ENCODE data around the gene APOB.

Gene APOB

GRCh38 chr2:21005111-21005699 is 38.7 kb downstream of the APOB start:
- DNase-seq (ENCODE audit: low read depth) = no peak

GRCh38 chr2:21004181-21004572 is 39.7 kb downstream of the APOB start:
- DNase-seq (ENCODE audit: low read depth) = no peak

GRCh38 chr2:21003572-21004180 is 40.2 kb downstream of the APOB start:
- DNase-seq (ENCODE audit: low read depth) = no peak

- no peak for DNase-seq (ENCODE audit: low read depth)
Observed at GRCh38 chr2:21002814-21003192, 41.1 kb downstream of the APOB start.

GRCh38 chr2:21001988-21002813 is 41.7 kb downstream of the APOB start:
- no peak for DNase-seq (ENCODE audit: low read depth)

DNA sequence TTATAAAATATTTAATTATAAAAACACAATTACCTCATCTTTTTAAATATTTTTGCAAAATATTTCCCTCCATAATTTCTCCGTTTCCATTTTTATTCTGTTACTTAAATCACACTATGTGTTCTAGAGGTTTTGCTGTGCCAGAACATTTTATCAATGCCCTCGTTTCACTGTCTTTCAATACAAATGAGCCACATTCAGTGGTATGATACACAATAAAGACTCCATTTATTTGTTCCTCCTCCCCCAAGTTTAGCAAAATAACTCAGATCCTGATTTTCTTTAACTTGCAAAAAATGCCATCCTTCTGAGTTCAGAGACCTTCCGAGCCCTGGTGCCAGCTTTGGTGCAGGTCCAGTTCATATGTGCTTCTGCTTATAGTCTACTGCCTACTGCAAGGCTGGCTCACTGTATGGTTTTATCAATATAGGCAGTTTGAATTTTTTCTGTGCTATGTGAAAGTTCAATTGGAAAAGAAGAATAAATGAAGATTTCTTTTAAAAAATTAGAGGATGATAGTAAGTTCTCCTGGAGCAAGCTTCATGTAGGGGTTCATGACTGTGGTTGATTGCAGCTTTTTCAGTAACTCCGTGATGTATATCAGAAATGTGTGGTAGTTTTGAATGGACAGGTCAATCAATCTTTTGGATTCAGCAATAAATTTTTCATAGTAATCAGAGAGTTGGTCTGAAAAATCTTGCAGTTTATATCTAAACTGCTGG is 42.5 kb downstream of the APOB start:
- no peak for DNase-seq (ENCODE audit: low read depth)

- DNase-seq (ENCODE audit: low read depth) = no peak
Observed at GRCh38 chr2:20999906-21000645, 43.8 kb downstream of the APOB start.

DNA sequence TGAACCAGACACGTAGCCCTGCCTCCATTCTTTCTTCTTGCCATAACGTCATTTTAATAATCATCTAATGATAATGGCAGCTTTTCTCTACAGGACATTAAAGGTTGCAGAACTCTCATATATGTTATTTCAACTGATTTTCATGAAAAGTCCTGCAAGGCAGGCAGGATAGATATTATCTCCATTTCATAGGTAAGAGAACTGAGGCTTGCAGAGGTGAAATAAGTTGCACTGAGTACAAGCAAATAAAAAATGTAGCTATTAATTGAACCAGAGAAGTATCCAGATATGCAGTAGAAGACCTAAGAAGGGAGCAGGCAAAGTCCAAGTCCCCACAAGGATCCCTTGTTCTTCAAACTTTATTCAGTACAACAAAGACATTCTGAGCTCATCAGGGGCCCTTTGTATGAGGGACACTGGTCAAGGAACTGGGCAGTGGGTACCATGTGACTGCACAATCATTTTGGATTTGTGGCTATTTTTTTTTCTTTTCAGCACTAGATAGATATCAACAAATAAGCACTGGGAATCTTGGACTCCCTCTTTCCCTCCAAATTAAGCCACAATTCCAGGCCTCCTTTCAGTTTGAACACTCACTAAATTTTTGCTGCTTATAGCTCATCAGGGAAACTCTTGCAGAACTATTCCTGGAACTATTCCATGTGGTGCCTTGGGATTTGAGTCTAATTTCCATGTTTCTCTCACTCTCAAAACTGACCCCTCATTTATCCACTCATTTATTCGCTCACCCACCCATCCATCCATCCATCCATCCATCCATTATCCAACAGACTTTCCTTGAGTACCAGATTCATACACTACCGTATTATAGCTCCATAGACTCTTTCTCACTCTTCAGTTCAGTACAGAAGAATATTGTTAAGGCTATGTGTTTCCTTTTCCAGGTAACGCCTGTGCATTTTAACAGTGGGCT is 44.6 kb downstream of the APOB start:
- DNase-seq (ENCODE audit: low read depth) = no peak

GRCh38 chr2:20997953-20998722 is 45.7 kb downstream of the APOB start:
- DNase-seq (ENCODE audit: low read depth) = no peak

DNA sequence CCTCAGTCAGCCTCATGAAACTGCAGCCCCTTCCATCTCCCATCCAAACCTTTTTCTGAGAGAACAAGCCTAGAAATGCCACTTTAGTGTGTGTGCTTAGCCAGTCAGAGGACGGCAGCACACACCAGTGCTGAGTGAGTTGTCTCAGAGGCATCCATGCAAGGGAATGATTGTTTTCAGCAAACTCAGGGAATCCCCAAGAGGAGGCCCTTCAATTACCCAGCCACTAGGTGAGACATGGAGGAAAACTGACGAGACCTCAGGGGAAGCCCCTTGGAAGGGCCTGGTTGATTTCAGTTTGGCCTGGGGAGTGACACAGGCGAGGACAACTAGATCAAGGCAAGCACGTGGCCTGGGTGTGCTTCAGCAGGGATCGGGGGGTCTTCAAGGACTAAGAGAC is 49.7 kb downstream of the APOB start:
- DNase-seq (ENCODE audit: low read depth) = no peak

- no peak for DNase-seq (ENCODE audit: low read depth)
Observed at GRCh38 chr2:20992201-20992711, 51.6 kb downstream of the APOB start.

- no peak for DNase-seq (ENCODE audit: low read depth)
Observed at GRCh38 chr2:20990442-20991430, 53.1 kb downstream of the APOB start.

DNA sequence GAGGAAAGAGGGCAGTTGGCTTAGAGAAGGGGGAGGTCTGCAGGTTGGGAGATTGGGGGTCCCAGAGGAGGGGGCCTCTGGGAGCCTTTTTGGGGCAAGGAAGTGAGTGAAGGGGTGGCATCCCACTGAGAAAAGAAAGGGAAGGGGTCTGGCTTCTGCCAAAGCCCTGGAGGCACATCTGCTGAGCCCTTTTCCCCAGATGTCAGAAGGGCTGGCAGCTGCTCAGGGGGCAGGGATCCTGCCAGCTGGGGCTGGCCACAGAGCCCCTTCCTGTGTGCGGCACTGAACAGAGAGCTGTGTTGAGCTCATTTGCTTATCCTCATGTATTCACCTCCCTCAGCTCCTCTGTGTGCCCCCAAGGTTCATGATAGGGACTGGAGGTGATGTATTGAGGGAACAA is 54.5 kb downstream of the APOB start:
- no peak for DNase-seq (ENCODE audit: low read depth)

DNA sequence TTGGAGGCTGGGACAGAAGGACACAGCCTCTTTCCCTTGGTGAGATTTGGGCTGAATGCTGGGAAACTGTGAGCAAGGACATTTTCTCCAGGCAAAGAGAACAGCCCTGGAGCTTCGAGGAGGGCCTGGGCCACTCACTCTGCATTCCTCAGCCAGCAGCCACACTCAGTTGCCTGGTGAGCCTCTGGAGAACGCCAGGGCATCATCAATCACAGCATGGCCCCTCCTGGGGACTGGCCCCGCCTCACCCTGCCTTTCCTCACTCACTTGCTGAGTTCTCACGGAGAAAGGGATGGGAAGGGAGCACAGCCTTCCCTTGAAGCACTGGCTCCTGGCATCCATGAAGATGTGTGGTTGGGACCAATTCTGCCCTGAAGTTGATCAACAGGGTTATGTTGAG is 55.0 kb downstream of the APOB start:
- DNase-seq (ENCODE audit: low read depth) = no peak

GRCh38 chr2:20986024-20986939 is 57.6 kb downstream of the APOB start:
- DNase-seq (ENCODE audit: low read depth) = no peak

DNA sequence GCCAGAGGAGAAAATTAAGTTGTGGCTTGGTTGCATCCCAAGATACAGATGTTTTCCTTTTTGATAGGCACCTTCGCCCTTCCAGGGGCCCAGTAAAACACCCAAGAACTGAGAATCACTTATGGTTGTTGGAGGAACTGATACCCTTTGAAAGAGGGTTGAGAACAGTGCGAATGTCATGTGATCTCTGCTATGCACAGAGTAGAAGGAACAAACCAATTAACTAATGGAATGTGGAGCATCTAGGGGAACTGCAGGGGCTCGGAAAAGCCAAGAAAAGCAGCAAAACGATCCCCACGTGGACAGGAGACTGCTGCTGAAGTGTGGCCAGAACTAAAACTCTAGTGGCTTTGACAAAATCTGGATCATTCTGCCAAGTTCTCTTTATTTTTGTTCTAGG is 58.8 kb downstream of the APOB start:
- DNase-seq (ENCODE audit: low read depth) = no peak

DNA sequence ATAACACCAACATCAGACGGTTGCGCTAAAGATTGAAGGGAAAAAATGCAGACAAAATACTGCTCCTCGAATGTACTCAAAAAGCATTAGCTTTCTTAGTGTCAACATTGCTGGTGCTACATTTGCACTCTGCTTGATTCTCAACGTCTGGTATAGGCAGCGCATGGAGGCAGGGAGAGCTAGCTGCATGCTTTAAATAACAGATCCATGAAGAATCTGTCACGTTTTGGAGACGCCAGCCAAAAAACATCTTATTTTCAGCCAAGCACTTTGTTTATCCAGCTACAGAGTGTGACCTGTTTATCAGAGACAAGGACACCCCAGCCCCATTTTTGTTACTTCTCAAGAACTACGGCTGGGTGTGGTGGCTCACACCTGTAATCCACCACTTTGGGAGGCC is 59.5 kb downstream of the APOB start:
- no peak for DNase-seq (ENCODE audit: low read depth)

DNA sequence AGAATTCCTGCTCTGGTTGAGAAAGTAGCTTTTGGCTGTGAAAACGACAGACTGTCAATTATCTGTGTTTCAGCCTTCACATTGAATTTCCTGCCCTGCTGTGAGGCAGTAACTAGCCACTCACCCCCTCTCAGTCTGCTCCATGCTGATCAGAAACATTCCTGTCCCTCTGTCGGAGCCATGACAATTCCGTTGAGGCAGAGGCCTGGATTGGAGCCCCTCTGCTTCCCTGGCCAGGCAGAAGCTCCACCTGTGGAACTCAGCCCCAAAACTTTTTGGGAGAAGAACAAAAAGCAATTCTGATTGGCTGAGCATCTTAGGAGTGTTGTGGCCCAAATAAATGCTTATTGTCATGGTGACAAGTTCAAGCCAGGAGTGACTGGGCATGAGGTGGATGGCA is 60.0 kb downstream of the APOB start:
- no peak for DNase-seq (ENCODE audit: low read depth)

All from stimulated activated CD4-positive, alpha-beta T cell treated with anti-CD3 and anti-CD28 coated beads, Interleukin-2, amount 100 ng/mL, for 4 hours (primary cell).